ENCODE measurements around the gene PSMD6. TPM values are rescaled to one million over a fixed set of nuclear protein-coding genes. Genes with fewer than 3 reads are reported as not detected.

The PSMD6 gene
- polyA plus RNA-seq, 1 donor: 71.5 TPM

GRCh38 chr3:64047787-64048186 is 24.5 kb upstream of the PSMD6 start:
- no peaks in the 10 kb centered on the region for H3K9me3 ChIP-seq (ENCODE audit: control insufficient read depth, low read depth, low read length)
- H3K4me3 ChIP-seq (ENCODE audit: low read length): no peak overlapping the region
- WGBS (ENCODE audit: insufficient coverage, low lambda C conversion rate): no CpG with 5 or more reads among the region's 7 CpGs
- peaks cover 18% of the 10 kb centered on the region for H3K27me3 ChIP-seq (ENCODE audit: control insufficient read depth, insufficient read depth, low read length)
- no peak for DNase-seq
- H3K27ac ChIP-seq (ENCODE audit: low read length): no peak overlapping the region
- no peaks in the 10 kb centered on the region for H3K36me3 ChIP-seq (ENCODE audit: control insufficient read depth, insufficient read depth, low read length)
- H3K4me1 ChIP-seq (ENCODE audit: control insufficient read depth, insufficient read depth, low read length): no peaks in the 10 kb centered on the region

- Histone ChIP-seq H3K27me3 (ENCODE audit: control insufficient read depth, insufficient read depth, low read length) (peaks cover 18% of the 10 kb centered on the region), H3K36me3 (ENCODE audit: control insufficient read depth, insufficient read depth, low read length) (no peaks in the 10 kb centered on the region), H3K9me3 (ENCODE audit: control insufficient read depth, low read depth, low read length) (no peaks in the 10 kb centered on the region), H3K4me3 (ENCODE audit: low read length) (no peak overlapping the region), H3K4me1 (ENCODE audit: control insufficient read depth, insufficient read depth, low read length) (no peaks in the 10 kb centered on the region), H3K27ac (ENCODE audit: low read length) (no peak overlapping the region)
- no CpG with 5 or more reads among the region's 6 CpGs for WGBS (ENCODE audit: insufficient coverage, low lambda C conversion rate)
- no peak for DNase-seq
These were observed 23.8 kb upstream of the PSMD6 start for GRCh38 chr3:64046996-64047594.

- no peaks in the 10 kb centered on the region for H3K9me3 ChIP-seq (ENCODE audit: control insufficient read depth, low read depth, low read length)
- no CpG with 5 or more reads among the region's 3 CpGs for WGBS (ENCODE audit: insufficient coverage, low lambda C conversion rate)
- H3K27ac ChIP-seq (ENCODE audit: low read length): no peak overlapping the region
- H3K36me3 ChIP-seq (ENCODE audit: control insufficient read depth, insufficient read depth, low read length): no peaks in the 10 kb centered on the region
- peaks cover 18% of the 10 kb centered on the region for H3K27me3 ChIP-seq (ENCODE audit: control insufficient read depth, insufficient read depth, low read length)
- DNase-seq: no peak
- no peak overlapping the region for H3K4me3 ChIP-seq (ENCODE audit: low read length)
- no peaks in the 10 kb centered on the region for H3K4me1 ChIP-seq (ENCODE audit: control insufficient read depth, insufficient read depth, low read length)
These were observed 23.3 kb upstream of the PSMD6 start for GRCh38 chr3:64046592-64046991.

GRCh38 chr3:64042952-64043351 is 19.7 kb upstream of the PSMD6 start:
- Histone ChIP-seq H3K27ac (ENCODE audit: low read length) (no peak overlapping the region), H3K27me3 (ENCODE audit: control insufficient read depth, insufficient read depth, low read length) (peaks cover 6% of the 10 kb centered on the region), H3K36me3 (ENCODE audit: control insufficient read depth, insufficient read depth, low read length) (no peaks in the 10 kb centered on the region), H3K9me3 (ENCODE audit: control insufficient read depth, low read depth, low read length) (no peaks in the 10 kb centered on the region), H3K4me3 (ENCODE audit: low read length) (no peak overlapping the region), H3K4me1 (ENCODE audit: control insufficient read depth, insufficient read depth, low read length) (no peaks in the 10 kb centered on the region)
- 67% methylated on average over 1 of the region's 1 CpG for WGBS (ENCODE audit: insufficient coverage, low lambda C conversion rate)
- no peak for DNase-seq

- H3K4me3 ChIP-seq (ENCODE audit: low read length): no peak overlapping the region
- H3K9me3 ChIP-seq (ENCODE audit: control insufficient read depth, low read depth, low read length): no peaks in the 10 kb centered on the region
- DNase-seq: no peak
- H3K36me3 ChIP-seq (ENCODE audit: control insufficient read depth, insufficient read depth, low read length): no peaks in the 10 kb centered on the region
- no peaks in the 10 kb centered on the region for H3K4me1 ChIP-seq (ENCODE audit: control insufficient read depth, insufficient read depth, low read length)
- no peak overlapping the region for H3K27ac ChIP-seq (ENCODE audit: low read length)
- H3K27me3 ChIP-seq (ENCODE audit: control insufficient read depth, insufficient read depth, low read length): no peaks in the 10 kb centered on the region
- WGBS (ENCODE audit: insufficient coverage, low lambda C conversion rate): no CpG with 5 or more reads among the region's 5 CpGs
These were observed 16.9 kb upstream of the PSMD6 start for GRCh38 chr3:64039981-64040733.

GRCh38 chr3:64039332-64039731 is 16.0 kb upstream of the PSMD6 start:
- no peaks in the 10 kb centered on the region for H3K36me3 ChIP-seq (ENCODE audit: control insufficient read depth, insufficient read depth, low read length)
- no peaks in the 10 kb centered on the region for H3K27me3 ChIP-seq (ENCODE audit: control insufficient read depth, insufficient read depth, low read length)
- H3K9me3 ChIP-seq (ENCODE audit: control insufficient read depth, low read depth, low read length): no peaks in the 10 kb centered on the region
- no peak overlapping the region for H3K27ac ChIP-seq (ENCODE audit: low read length)
- DNase-seq: no peak
- no peaks in the 10 kb centered on the region for H3K4me1 ChIP-seq (ENCODE audit: control insufficient read depth, insufficient read depth, low read length)
- WGBS (ENCODE audit: insufficient coverage, low lambda C conversion rate): 79% methylated on average over 2 of the region's 4 CpGs
- H3K4me3 ChIP-seq (ENCODE audit: low read length): no peak overlapping the region

GRCh38 chr3:64038253-64038767 is 15.0 kb upstream of the PSMD6 start:
- H3K27ac ChIP-seq (ENCODE audit: low read length): no peak overlapping the region
- no peak for DNase-seq
- H3K27me3 ChIP-seq (ENCODE audit: control insufficient read depth, insufficient read depth, low read length): no peaks in the 10 kb centered on the region
- no CpG with 5 or more reads among the region's 4 CpGs for WGBS (ENCODE audit: insufficient coverage, low lambda C conversion rate)
- H3K9me3 ChIP-seq (ENCODE audit: control insufficient read depth, low read depth, low read length): no peaks in the 10 kb centered on the region
- H3K4me3 ChIP-seq (ENCODE audit: low read length): no peak overlapping the region
- no peaks in the 10 kb centered on the region for H3K4me1 ChIP-seq (ENCODE audit: control insufficient read depth, insufficient read depth, low read length)
- no peaks in the 10 kb centered on the region for H3K36me3 ChIP-seq (ENCODE audit: control insufficient read depth, insufficient read depth, low read length)

GRCh38 chr3:64037084-64037483 is 13.8 kb upstream of the PSMD6 start:
- H3K27ac ChIP-seq (ENCODE audit: low read length): no peak overlapping the region
- no peaks in the 10 kb centered on the region for H3K27me3 ChIP-seq (ENCODE audit: control insufficient read depth, insufficient read depth, low read length)
- H3K4me3 ChIP-seq (ENCODE audit: low read length): no peak overlapping the region
- no peaks in the 10 kb centered on the region for H3K9me3 ChIP-seq (ENCODE audit: control insufficient read depth, low read depth, low read length)
- no peaks in the 10 kb centered on the region for H3K36me3 ChIP-seq (ENCODE audit: control insufficient read depth, insufficient read depth, low read length)
- no peaks in the 10 kb centered on the region for H3K4me1 ChIP-seq (ENCODE audit: control insufficient read depth, insufficient read depth, low read length)
- 100% methylated on average over 3 of the region's 7 CpGs for WGBS (ENCODE audit: insufficient coverage, low lambda C conversion rate)
- no peak for DNase-seq

- Histone ChIP-seq H3K4me3 (ENCODE audit: low read length) (no peak overlapping the region), H3K27ac (ENCODE audit: low read length) (no peak overlapping the region), H3K36me3 (ENCODE audit: control insufficient read depth, insufficient read depth, low read length) (no peaks in the 10 kb centered on the region), H3K27me3 (ENCODE audit: control insufficient read depth, insufficient read depth, low read length) (peaks cover 10% of the 10 kb centered on the region), H3K4me1 (ENCODE audit: control insufficient read depth, insufficient read depth, low read length) (no peaks in the 10 kb centered on the region), H3K9me3 (ENCODE audit: control insufficient read depth, low read depth, low read length) (no peaks in the 10 kb centered on the region)
- no peak for DNase-seq
- no CpG with 5 or more reads among the region's 2 CpGs for WGBS (ENCODE audit: insufficient coverage, low lambda C conversion rate)
These were observed 9.8 kb upstream of the PSMD6 start for GRCh38 chr3:64033069-64033468.

GRCh38 chr3:64031540-64032508 is 8.5 kb upstream of the PSMD6 start:
- WGBS (ENCODE audit: insufficient coverage, low lambda C conversion rate): 92% methylated on average over 12 of the region's 13 CpGs
- no peak overlapping the region for H3K27ac ChIP-seq (ENCODE audit: low read length)
- H3K4me3 ChIP-seq (ENCODE audit: low read length): no peak overlapping the region
- H3K27me3 ChIP-seq (ENCODE audit: control insufficient read depth, insufficient read depth, low read length): peaks cover 10% of the 10 kb centered on the region
- no peak for DNase-seq
- no peaks in the 10 kb centered on the region for H3K4me1 ChIP-seq (ENCODE audit: control insufficient read depth, insufficient read depth, low read length)
- H3K9me3 ChIP-seq (ENCODE audit: control insufficient read depth, low read depth, low read length): no peaks in the 10 kb centered on the region
- no peaks in the 10 kb centered on the region for H3K36me3 ChIP-seq (ENCODE audit: control insufficient read depth, insufficient read depth, low read length)
